ENCODE results near the gene DLGAP3.

- TF ChIP-seq POLR2AphosphoS5 (IDR thresholded peaks at IDR 0.05; ENCODE audit: low read depth, low read length) (no peak), POLR2A (IDR thresholded peaks at IDR 0.05; ENCODE audit: low read depth, low read length) (no peak), TAF1 (IDR thresholded peaks at IDR 0.05; ENCODE audit: low read depth, low read length) (no peak), POU2F2 (IDR thresholded peaks at IDR 0.05; ENCODE audit: low read depth, low read length) (no peak), SPI1 (IDR thresholded peaks at IDR 0.05; ENCODE audit: low read depth, low read length) (no peak)
These were observed 85.8 kb downstream of the DLGAP3 start for GRCh38 chr1:34843392-34844251.
